ENCODE results near the gene ARHGEF39. TPM values are rescaled to one million over a fixed set of nuclear protein-coding genes. Genes with fewer than 3 reads are reported as not detected.

ARHGEF39 gene
- polyA plus RNA-seq, 4 donors: 0.54 to 8.7 (median 3.3) TPM

GRCh38 chr9:35689542-35690293 is 24.7 kb upstream of the ARHGEF39 start, which contains the start of gene TPM2:
Gene TPM2, minus strand, starts transcription at chr9:35689925. Its CDS starts 108 bp downstream, at chr9:35689817.
- peaks cover 0 to 26% (median 0%) of the 10 kb centered on the region in 3 donors for H3K36me3 ChIP-seq (ENCODE audit: control insufficient read depth in 3 of 3, insufficient read depth in 2 of 3, low read depth in 1 of 3, low read length in 3 of 3)
- H3K27ac ChIP-seq (ENCODE audit: low read depth in 1 of 3, low read length in 2 of 3): peak within 1 kb of the TSS in 2 of 3 donors; percentile 77 to 85
- peaks cover 0 to 6% (median 0%) of the 10 kb centered on the region in 3 donors for H3K27me3 ChIP-seq (ENCODE audit: control insufficient read depth in 3 of 3, insufficient read depth in 3 of 3, low read length in 3 of 3)
- peak in 1 of 2 donors; percentile 57 for DNase-seq
- H3K4me1 ChIP-seq (ENCODE audit: control insufficient read depth in 3 of 3, insufficient read depth in 2 of 3, low read depth in 1 of 3, low read length in 2 of 3): peaks cover 6 to 16% (median 8%) of the 10 kb centered on the region in 3 donors
- WGBS, 3 donors: 30 to 55% (median 51%) methylated on average over 42 to 61 of the region's 61 CpGs
- no peak for FAIRE-seq
- peak within 1 kb of the TSS; percentile 58 to 85 (median 81) for H3K4me3 ChIP-seq (ENCODE audit: low read depth in 1 of 3, low read length in 3 of 3)
- H3K9me3 ChIP-seq (ENCODE audit: control insufficient read depth in 2 of 2, insufficient read depth in 1 of 2, low read depth in 1 of 2, low read length in 1 of 2): no peaks in the 10 kb centered on the region

- FAIRE-seq: no peak
- Histone ChIP-seq H3K27me3 (ENCODE audit: control insufficient read depth in 3 of 3, insufficient read depth in 3 of 3, low read length in 3 of 3) (peaks cover 0 to 6% (median 0%) of the 10 kb centered on the region in 3 donors), H3K4me1 (ENCODE audit: control insufficient read depth in 3 of 3, insufficient read depth in 2 of 3, low read depth in 1 of 3, low read length in 2 of 3) (peaks cover 6 to 16% (median 8%) of the 10 kb centered on the region in 3 donors), H3K27ac (ENCODE audit: low read depth in 1 of 3, low read length in 2 of 3) (peak overlapping the region in 2 of 3 donors; percentile 75 to 85), H3K9me3 (ENCODE audit: control insufficient read depth in 2 of 2, insufficient read depth in 1 of 2, low read depth in 1 of 2, low read length in 1 of 2) (no peaks in the 10 kb centered on the region), H3K4me3 (ENCODE audit: low read depth in 1 of 3, low read length in 3 of 3) (peak overlapping the region; percentile 7 to 81 (median 34)), H3K36me3 (ENCODE audit: control insufficient read depth in 3 of 3, insufficient read depth in 2 of 3, low read depth in 1 of 3, low read length in 3 of 3) (peaks cover 0 to 30% (median 0%) of the 10 kb centered on the region in 3 donors)
- 57 to 65% (median 63%) methylated on average over 12 of the region's 12 CpGs for WGBS, 3 donors
- DNase-seq: peak; percentile 23 to 55
These were observed 23.9 kb upstream of the ARHGEF39 start for GRCh38 chr9:35688558-35689541.

DNA sequence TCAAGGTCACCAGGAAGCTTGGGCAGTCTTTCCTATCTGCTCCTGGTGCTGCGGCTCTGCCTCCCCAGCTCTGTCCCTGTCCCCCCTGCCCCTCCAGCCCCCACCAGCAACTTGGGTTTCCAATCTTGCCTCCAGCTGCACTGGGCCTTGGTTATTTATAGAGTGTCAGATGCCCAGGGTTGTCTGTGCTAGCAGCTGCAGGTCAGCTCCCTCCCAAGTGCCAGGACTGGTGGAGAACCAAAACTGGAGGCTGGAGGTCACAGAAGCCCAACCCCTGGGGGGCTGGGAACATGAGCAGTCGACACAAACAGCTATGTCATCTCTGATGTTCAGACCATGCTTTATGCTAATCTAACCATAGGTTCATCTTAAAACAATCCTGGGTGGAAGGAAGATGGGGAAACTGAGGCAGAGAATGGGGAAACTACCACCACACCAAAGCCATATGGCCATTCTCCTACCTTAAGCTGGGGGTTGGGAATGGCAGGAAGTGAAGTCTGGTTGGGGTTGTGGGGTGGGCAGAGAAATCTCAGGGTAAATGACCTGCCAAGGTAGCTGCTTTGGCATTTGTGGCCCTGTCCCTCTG is 23.1 kb upstream of the ARHGEF39 start:
- H3K4me1 ChIP-seq (ENCODE audit: control insufficient read depth in 3 of 3, insufficient read depth in 2 of 3, low read depth in 1 of 3, low read length in 2 of 3): peaks cover 6 to 16% (median 8%) of the 10 kb centered on the region in 3 donors
- H3K36me3 ChIP-seq (ENCODE audit: control insufficient read depth in 3 of 3, insufficient read depth in 2 of 3, low read depth in 1 of 3, low read length in 3 of 3): peaks cover 0 to 36% (median 0%) of the 10 kb centered on the region in 3 donors
- DNase-seq (no peak), FAIRE-seq (no peak)
- peak overlapping the region in 1 of 3 donors; percentile 81 for H3K4me3 ChIP-seq (ENCODE audit: low read depth in 1 of 3, low read length in 3 of 3)
- 80 to 91% (median 81%) methylated on average over 2 of the region's 2 CpGs for WGBS, 3 donors
- peaks cover 0 to 6% (median 0%) of the 10 kb centered on the region in 3 donors for H3K27me3 ChIP-seq (ENCODE audit: control insufficient read depth in 3 of 3, insufficient read depth in 3 of 3, low read length in 3 of 3)
- H3K27ac ChIP-seq (ENCODE audit: low read depth in 1 of 3, low read length in 2 of 3): peak overlapping the region in 2 of 3 donors; percentile 15 to 31
- no peaks in the 10 kb centered on the region for H3K9me3 ChIP-seq (ENCODE audit: control insufficient read depth in 2 of 2, insufficient read depth in 1 of 2, low read depth in 1 of 2, low read length in 1 of 2)

GRCh38 chr9:35687306-35687705 is 22.3 kb upstream of the ARHGEF39 start:
- WGBS, 3 donors: 74 to 85% (median 83%) methylated on average over 2 of the region's 2 CpGs
- H3K27ac ChIP-seq (ENCODE audit: low read depth in 1 of 3, low read length in 2 of 3): no peak overlapping the region
- H3K9me3 ChIP-seq (ENCODE audit: control insufficient read depth in 2 of 2, insufficient read depth in 1 of 2, low read depth in 1 of 2, low read length in 1 of 2): no peaks in the 10 kb centered on the region
- FAIRE-seq: no peak
- peaks cover 0 to 42% (median 0%) of the 10 kb centered on the region in 3 donors for H3K36me3 ChIP-seq (ENCODE audit: control insufficient read depth in 3 of 3, insufficient read depth in 2 of 3, low read depth in 1 of 3, low read length in 3 of 3)
- H3K4me3 ChIP-seq (ENCODE audit: low read depth in 1 of 3, low read length in 3 of 3): peak overlapping the region in 1 of 3 donors; percentile 81
- DNase-seq: no peak
- H3K4me1 ChIP-seq (ENCODE audit: control insufficient read depth in 3 of 3, insufficient read depth in 2 of 3, low read depth in 1 of 3, low read length in 2 of 3): peaks cover 6 to 16% (median 8%) of the 10 kb centered on the region in 3 donors
- peaks cover 0 to 6% (median 0%) of the 10 kb centered on the region in 3 donors for H3K27me3 ChIP-seq (ENCODE audit: control insufficient read depth in 3 of 3, insufficient read depth in 3 of 3, low read length in 3 of 3)

DNA sequence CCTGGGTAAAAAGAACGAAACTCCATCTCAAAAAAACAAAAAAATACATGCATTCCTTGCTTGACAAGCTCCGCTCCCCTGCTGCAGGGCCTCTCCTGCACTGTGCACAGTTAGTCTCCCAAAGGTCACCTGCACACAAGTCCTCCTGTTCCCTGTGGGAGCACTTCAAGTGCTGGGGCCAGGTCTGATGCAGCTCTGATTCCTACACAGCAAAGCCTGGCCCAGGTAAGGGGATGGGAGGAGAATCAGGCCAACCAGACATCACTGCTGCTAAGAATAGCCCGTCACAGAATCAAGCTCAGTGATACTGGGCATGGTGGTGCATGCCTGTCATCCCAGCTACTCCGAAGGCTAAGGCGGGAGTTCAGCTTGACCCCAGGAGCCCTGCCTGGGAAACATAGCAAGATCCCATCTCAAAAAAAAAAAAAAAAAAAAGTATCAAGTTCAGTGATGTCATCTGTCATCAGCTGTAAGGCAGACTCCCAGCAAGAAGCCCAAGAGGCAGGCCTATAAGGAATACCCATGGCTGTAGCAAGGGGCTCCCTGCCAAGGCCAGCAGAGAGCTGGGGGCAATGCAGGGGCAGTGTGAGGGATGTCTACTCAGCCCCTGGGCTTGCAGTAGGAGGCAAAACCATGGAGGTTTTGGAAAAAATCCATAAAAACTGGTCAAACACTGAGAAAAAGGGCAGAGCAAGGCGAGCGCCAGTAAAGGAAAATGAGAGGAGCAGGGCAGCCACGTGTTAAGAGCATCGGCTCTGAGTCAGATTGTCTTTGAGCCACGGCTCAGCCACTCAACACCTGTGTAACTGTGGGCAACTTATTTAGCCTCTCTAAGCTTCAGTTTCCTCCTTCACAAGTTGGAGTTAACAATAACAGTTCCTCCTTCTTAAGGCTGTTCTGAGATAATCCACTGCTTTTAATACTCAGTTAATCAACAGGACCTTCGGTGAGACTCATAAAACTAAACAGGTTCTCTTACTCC is 21.5 kb upstream of the ARHGEF39 start:
- H3K4me1 ChIP-seq (ENCODE audit: control insufficient read depth in 3 of 3, insufficient read depth in 2 of 3, low read depth in 1 of 3, low read length in 2 of 3): peaks cover 6 to 16% (median 8%) of the 10 kb centered on the region in 3 donors
- H3K9me3 ChIP-seq (ENCODE audit: control insufficient read depth in 2 of 2, insufficient read depth in 1 of 2, low read depth in 1 of 2, low read length in 1 of 2): no peaks in the 10 kb centered on the region
- no peak for DNase-seq
- H3K4me3 ChIP-seq (ENCODE audit: low read depth in 1 of 3, low read length in 3 of 3): peak overlapping the region in 1 of 3 donors; percentile 81
- FAIRE-seq: no peak
- no peak overlapping the region for H3K27ac ChIP-seq (ENCODE audit: low read depth in 1 of 3, low read length in 2 of 3)
- WGBS, 3 donors: 76 to 78% (median 77%) methylated on average over 11 of the region's 11 CpGs
- H3K27me3 ChIP-seq (ENCODE audit: control insufficient read depth in 3 of 3, insufficient read depth in 3 of 3, low read length in 3 of 3): peaks cover 0 to 6% (median 0%) of the 10 kb centered on the region in 3 donors
- peaks cover 0 to 45% (median 0%) of the 10 kb centered on the region in 3 donors for H3K36me3 ChIP-seq (ENCODE audit: control insufficient read depth in 3 of 3, insufficient read depth in 2 of 3, low read depth in 1 of 3, low read length in 3 of 3)

GRCh38 chr9:35685506-35685905 is 20.5 kb upstream of the ARHGEF39 start:
- DNase-seq (no peak), FAIRE-seq (no peak)
- 77 to 88% (median 81%) methylated on average over 13 of the region's 13 CpGs for WGBS, 3 donors
- H3K27me3 ChIP-seq (ENCODE audit: control insufficient read depth in 3 of 3, insufficient read depth in 3 of 3, low read length in 3 of 3): peaks cover 0 to 6% (median 0%) of the 10 kb centered on the region in 3 donors
- H3K4me3 ChIP-seq (ENCODE audit: low read depth in 1 of 3, low read length in 3 of 3): no peak overlapping the region
- no peaks in the 10 kb centered on the region for H3K9me3 ChIP-seq (ENCODE audit: control insufficient read depth in 2 of 2, insufficient read depth in 1 of 2, low read depth in 1 of 2, low read length in 1 of 2)
- peaks cover 6 to 12% (median 8%) of the 10 kb centered on the region in 3 donors for H3K4me1 ChIP-seq (ENCODE audit: control insufficient read depth in 3 of 3, insufficient read depth in 2 of 3, low read depth in 1 of 3, low read length in 2 of 3)
- H3K27ac ChIP-seq (ENCODE audit: low read depth in 1 of 3, low read length in 2 of 3): no peak overlapping the region
- H3K36me3 ChIP-seq (ENCODE audit: control insufficient read depth in 3 of 3, insufficient read depth in 2 of 3, low read depth in 1 of 3, low read length in 3 of 3): peaks cover 0 to 45% (median 0%) of the 10 kb centered on the region in 3 donors

DNA sequence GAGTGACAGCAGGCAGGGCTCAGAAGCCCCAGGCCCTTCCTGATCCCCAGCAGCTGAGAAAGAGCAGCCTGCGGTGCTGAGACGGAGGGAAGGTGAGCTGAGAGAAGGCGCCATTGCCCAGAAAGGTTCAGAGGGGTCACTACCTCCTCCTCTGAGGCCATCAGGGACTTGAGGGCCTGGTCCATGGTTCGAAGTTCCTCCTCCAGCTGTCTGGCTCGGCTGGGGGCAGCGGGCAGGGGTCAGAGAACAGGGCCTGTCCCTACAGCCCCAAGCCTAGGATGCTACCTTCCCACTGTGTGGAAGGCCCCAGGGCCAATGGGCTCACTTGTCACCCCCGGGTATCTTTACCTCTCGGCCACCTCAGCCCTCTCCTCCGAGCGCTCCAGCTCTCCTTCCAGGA is 19.9 kb upstream of the ARHGEF39 start:
- Histone ChIP-seq H3K4me1 (ENCODE audit: control insufficient read depth in 3 of 3, insufficient read depth in 2 of 3, low read depth in 1 of 3, low read length in 2 of 3) (peaks cover 6 to 12% (median 8%) of the 10 kb centered on the region in 3 donors), H3K4me3 (ENCODE audit: low read depth in 1 of 3, low read length in 3 of 3) (no peak overlapping the region), H3K27ac (ENCODE audit: low read depth in 1 of 3, low read length in 2 of 3) (no peak overlapping the region), H3K27me3 (ENCODE audit: control insufficient read depth in 3 of 3, insufficient read depth in 3 of 3, low read length in 3 of 3) (peaks cover 0 to under 1% (median 0%) of the 10 kb centered on the region in 3 donors), H3K36me3 (ENCODE audit: control insufficient read depth in 3 of 3, insufficient read depth in 2 of 3, low read depth in 1 of 3, low read length in 3 of 3) (peaks cover 0 to 45% (median 0%) of the 10 kb centered on the region in 3 donors), H3K9me3 (ENCODE audit: control insufficient read depth in 2 of 2, insufficient read depth in 1 of 2, low read depth in 1 of 2, low read length in 1 of 2) (no peaks in the 10 kb centered on the region)
- no peak for DNase-seq
- WGBS, 3 donors: 88 to 93% (median 92%) methylated on average over 9 to 10 of the region's 10 CpGs
- FAIRE-seq: no peak
